PC-3 (cell line): Measurements from ENCODE around the gene CD99. TPM values are rescaled to one million over a fixed set of nuclear protein-coding genes. Genes with fewer than 3 reads are reported as not detected.

Experiments used
- ATAC-seq: fragments of 200-7000 bp; cut with Tn5 transposase; 2 replicates; pipeline ENCODE4 v1.9.1; 2020; ENCODE audit warnings: mild to moderate bottlenecking, moderate library complexity
- BruUV-seq: library from RNA; stranded (reverse); fragments of 400-500 nt; replicated peaks from 2 replicates; lab custom pipeline; 2021; lab: Mats Ljungman, UMichigan
- CTCF ChIA-PET: fragments of 300-600 bp; sonication (Branson Sonifier 250); formaldehyde crosslinking; loops from one replicate; lab custom pipeline; 2022; ENCODE audit warnings: antibody characterized with exemption; lab: Charles Lee
- POLR2A ChIA-PET: fragments of 300-600 bp; sonication (Branson Sonifier 250); formaldehyde crosslinking; loops from one replicate; lab custom pipeline; 2022; ENCODE audit warnings: antibody characterized with exemption; ENCODE audit not compliant: unreplicated experiment; lab: Charles Lee
- DNase-seq: peaks from one replicate; pipeline ENCODE4 v3.0.0-alpha.2; 2015
- H2AFZ ChIP-seq: fragments of 300-600 bp; sonication (generic); 2 replicates; pipeline ENCODE4 v1.6.0; 2016; ENCODE audit warnings: antibody characterized with exemption, low read length
- H3F3A ChIP-seq: fragments of 300-600 bp; sonication (generic); one replicate; pipeline ENCODE4 v1.6.0; 2017; ENCODE audit warnings: antibody characterized with exemption, low read length, control low read depth, mild to moderate bottlenecking; ENCODE audit not compliant: unreplicated experiment
- H3K27ac ChIP-seq: fragments of 300-600 bp; sonication (generic); 2 replicates; pipeline ENCODE4 v1.5.1; 2016; ENCODE audit warnings: mild to moderate bottlenecking, low read length
- H3K27me3 ChIP-seq: fragments of 300-600 bp; sonication (generic); 2 replicates; pipeline ENCODE4 v1.6.1; 2016; ENCODE audit warnings: low read length, mixed read lengths
- H3K36me3 ChIP-seq: fragments of 300-600 bp; sonication (generic); 2 replicates; pipeline ENCODE4 v1.6.1; 2016; ENCODE audit warnings: low read depth, mixed run types, low read length, mixed read lengths
- H3K4me1 ChIP-seq: fragments of 300-600 bp; sonication (generic); 2 replicates; pipeline ENCODE4 v1.5.1; 2016; ENCODE audit warnings: low read length; ENCODE audit not compliant: insufficient read depth
- H3K4me2 ChIP-seq: fragments of 300-600 bp; sonication (generic); 2 replicates; pipeline ENCODE4 v1.6.0; 2016; ENCODE audit warnings: low read length
- H3K4me3 ChIP-seq: fragments of 300-600 bp; sonication (generic); 2 replicates; pipeline ENCODE4 v1.5.1; 2016; ENCODE audit warnings: mild to moderate bottlenecking, low read length, mixed read lengths
- H3K79me2 ChIP-seq: fragments of 300-600 bp; sonication (generic); 2 replicates; pipeline ENCODE4 v1.6.1; 2017; ENCODE audit warnings: low read length, mixed read lengths
- H3K9ac ChIP-seq: fragments of 300-600 bp; sonication (generic); 2 replicates; pipeline ENCODE4 v1.6.0; 2016; ENCODE audit warnings: mild to moderate bottlenecking, low read length
- H3K9me2 ChIP-seq: fragments of 300-600 bp; sonication (generic); replicated peaks from 2 replicates; pipeline ENCODE4 v1.6.1; 2016; ENCODE audit warnings: mixed run types, low read length, mixed read lengths
- H3K9me3 ChIP-seq: fragments of 300-600 bp; sonication (generic); 2 replicates; pipeline ENCODE4 v1.6.1; 2016; ENCODE audit warnings: low read length, mixed read lengths
- H4K20me1 ChIP-seq: fragments of 300-600 bp; sonication (generic); 2 replicates; pipeline ENCODE4 v1.6.1; 2016; ENCODE audit warnings: low read length, mixed read lengths
- EZH2 ChIP-seq: fragments of 300-600 bp; sonication (generic); IDR thresholded peaks from one replicate; pipeline ENCODE4 v1.6.1; 2017; ENCODE audit warnings: antibody characterized with exemption, mild to moderate bottlenecking, low read length; ENCODE audit not compliant: unreplicated experiment
- EZH2phosphoT487 ChIP-seq: fragments of 300-600 bp; sonication (generic); IDR thresholded peaks from 2 replicates; pipeline ENCODE4 v1.6.1; 2018; ENCODE audit warnings: mild to moderate bottlenecking, antibody characterized with exemption, low read length, borderline replicate concordance
- intact Hi-C: fragments of 100-400 bp; cut with micrococcal nuclease; formaldehyde crosslinking; loops from 2 replicates; pipeline ENCODE4 v1.9.0; 2023
- total RNA-seq: library from RNA; depleted of rRNA; stranded (reverse); fragments of >200 nt; gene quantifications from 2 replicates; pipeline ENCODE4 v1.2.3, GENCODE V29; 2014
- TF ChIP-seq, protein P1 (sequence below): fragments of 300-600 bp; sonication (generic); conservative IDR thresholded peaks from 2 replicates; pipeline ENCODE4 v1.5.1; 2017; ENCODE audit warnings: antibody characterized with exemption, low read depth, mild to moderate bottlenecking, low read length

Gene CD99
- total RNA-seq, 1 experiment from 2014 or later, result 202 TPM

GRCh38 chrX:2700405-2701320, 9.6 kb downstream of the CD99 start:
- ChIA-PET POLR2A (no interaction called here), CTCF (no interaction called here)
- no peaks in the 10 kb centered on the region for H3K9me2 ChIP-seq
- H3K27ac ChIP-seq, result no peak overlapping the region
- H3K9me3 ChIP-seq, result no peaks in the 10 kb centered on the region
- ATAC-seq (no peak), DNase-seq (no peak)
- TF ChIP-seq EZH2 (no peak), EZH2phosphoT487 (no peak)
- TF ChIP-seq, protein P1, sequence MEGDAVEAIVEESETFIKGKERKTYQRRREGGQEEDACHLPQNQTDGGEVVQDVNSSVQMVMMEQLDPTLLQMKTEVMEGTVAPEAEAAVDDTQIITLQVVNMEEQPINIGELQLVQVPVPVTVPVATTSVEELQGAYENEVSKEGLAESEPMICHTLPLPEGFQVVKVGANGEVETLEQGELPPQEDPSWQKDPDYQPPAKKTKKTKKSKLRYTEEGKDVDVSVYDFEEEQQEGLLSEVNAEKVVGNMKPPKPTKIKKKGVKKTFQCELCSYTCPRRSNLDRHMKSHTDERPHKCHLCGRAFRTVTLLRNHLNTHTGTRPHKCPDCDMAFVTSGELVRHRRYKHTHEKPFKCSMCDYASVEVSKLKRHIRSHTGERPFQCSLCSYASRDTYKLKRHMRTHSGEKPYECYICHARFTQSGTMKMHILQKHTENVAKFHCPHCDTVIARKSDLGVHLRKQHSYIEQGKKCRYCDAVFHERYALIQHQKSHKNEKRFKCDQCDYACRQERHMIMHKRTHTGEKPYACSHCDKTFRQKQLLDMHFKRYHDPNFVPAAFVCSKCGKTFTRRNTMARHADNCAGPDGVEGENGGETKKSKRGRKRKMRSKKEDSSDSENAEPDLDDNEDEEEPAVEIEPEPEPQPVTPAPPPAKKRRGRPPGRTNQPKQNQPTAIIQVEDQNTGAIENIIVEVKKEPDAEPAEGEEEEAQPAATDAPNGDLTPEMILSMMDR, result no peak
- no peaks in the 10 kb centered on the region for H3F3A ChIP-seq
- peaks cover 94% of the 10 kb centered on the region for H3K79me2 ChIP-seq
- H4K20me1 ChIP-seq, result no peaks in the 10 kb centered on the region
- no peak overlapping the region for H3K9ac ChIP-seq
- intact Hi-C loops, result no loop called here
- H3K4me2 ChIP-seq, result no peak overlapping the region
- H3K4me3 ChIP-seq, result no peak overlapping the region
- no peaks in the 10 kb centered on the region for H3K27me3 ChIP-seq
- H3K36me3 ChIP-seq, result peaks cover 4% of the 10 kb centered on the region; the same call in 1 of the 2 replicates
- no peak overlapping the region for H2AFZ ChIP-seq
- H3K4me1 ChIP-seq, result peaks cover 33% of the 10 kb centered on the region
- no TSS peak for BruUV-seq

DNA sequence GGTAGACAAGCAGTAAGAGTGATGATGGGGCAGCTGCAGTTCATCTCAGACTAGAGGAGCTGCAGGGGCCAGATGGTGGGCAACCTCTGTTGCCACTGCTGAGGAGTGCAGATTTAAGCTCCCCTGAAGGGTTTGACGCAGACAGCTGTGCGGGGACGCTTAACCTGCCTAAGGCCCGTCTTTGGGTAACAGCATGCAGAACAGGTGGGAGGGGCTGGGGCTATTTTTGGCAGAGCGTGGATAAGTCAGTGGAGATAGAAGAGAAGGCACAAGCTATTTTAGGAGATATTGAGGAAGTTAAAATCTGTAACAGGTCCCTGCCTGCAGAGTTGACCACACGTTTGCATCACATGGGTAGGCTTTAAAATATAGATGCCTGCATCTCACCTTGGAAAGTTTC, 10.5 kb downstream of the CD99 start:
- Histone ChIP-seq H3K36me3 (peaks cover 4% of the 10 kb centered on the region; the same call in 1 of the 2 replicates), H3K9ac (no peak overlapping the region), H4K20me1 (no peaks in the 10 kb centered on the region), H3K27ac (no peak overlapping the region), H2AFZ (no peak overlapping the region), H3K4me2 (no peak overlapping the region), H3F3A (no peaks in the 10 kb centered on the region), H3K9me2 (no peaks in the 10 kb centered on the region), H3K79me2 (peaks cover 96% of the 10 kb centered on the region), H3K9me3 (no peaks in the 10 kb centered on the region), H3K4me1 (peaks cover 29% of the 10 kb centered on the region), H3K27me3 (no peaks in the 10 kb centered on the region), H3K4me3 (no peak overlapping the region)
- ATAC-seq, result no peak
- DNase-seq, result no peak
- ChIA-PET POLR2A (no interaction called here), CTCF (no interaction called here)
- TF ChIP-seq, protein P1, result no peak
- TF ChIP-seq EZH2phosphoT487, result no peak
- TF ChIP-seq EZH2, result no peak
- no TSS peak for BruUV-seq
- intact Hi-C loops, result no loop called here

DNA sequence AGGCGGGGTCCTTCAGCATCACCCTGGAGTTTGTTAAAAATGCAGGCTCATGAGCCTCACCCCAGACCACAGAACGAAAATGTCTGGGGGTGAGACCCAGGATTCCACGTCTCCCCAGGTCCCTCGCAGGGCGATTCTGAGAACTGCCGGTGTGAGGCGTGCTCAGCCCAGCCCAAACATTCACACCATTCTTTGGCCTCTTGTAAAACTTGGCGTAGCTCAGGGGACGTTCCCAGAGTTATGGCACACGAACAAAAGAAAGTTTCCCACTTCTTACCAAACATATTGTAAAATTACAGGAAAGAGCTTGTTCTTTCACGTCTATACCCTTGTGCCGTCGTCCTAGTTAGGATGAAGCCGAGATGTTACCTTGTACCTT, 12.9 kb downstream of the CD99 start:
- ChIA-PET POLR2A (no interaction called here), CTCF (no interaction called here)
- peaks cover 4% of the 10 kb centered on the region; the same call in 1 of the 2 replicates for H3K36me3 ChIP-seq
- no peak overlapping the region for H3K27ac ChIP-seq
- no peak overlapping the region for H3K4me3 ChIP-seq
- H3K79me2 ChIP-seq, result peaks cover 91% of the 10 kb centered on the region
- no peaks in the 10 kb centered on the region for H3K9me3 ChIP-seq
- no peak overlapping the region for H3K9ac ChIP-seq
- no peak for DNase-seq
- intact Hi-C loops, result no loop called here
- H3K4me2 ChIP-seq, result no peak overlapping the region
- H3K27me3 ChIP-seq, result no peaks in the 10 kb centered on the region
- no peaks in the 10 kb centered on the region for H3K9me2 ChIP-seq
- H4K20me1 ChIP-seq, result no peaks in the 10 kb centered on the region
- TF ChIP-seq EZH2phosphoT487, result no peak
- ATAC-seq, result no peak
- H3K4me1 ChIP-seq, result peaks cover 28% of the 10 kb centered on the region
- no TSS peak for BruUV-seq
- H3F3A ChIP-seq, result no peaks in the 10 kb centered on the region
- no peak overlapping the region for H2AFZ ChIP-seq
